Kidney epithelial cell (primary cell): ENCODE data around the gene DDX19B. TPM values are rescaled to one million over a fixed set of nuclear protein-coding genes. Genes with fewer than 3 reads are reported as not detected.
A peak's percentile ranks its signal among the peaks of the same experiment; 100 is the strongest.
"Not testable (repeated sequence)": the region's sequence is repeated elsewhere in the genome, so short reads cannot be mapped to it uniquely, and the experiment has no call there.

ENCODE experiments used
- DNase-seq: peaks from one replicate; pipeline ENCODE4 v3.0.0-alpha.2; 2010; ENCODE audit warnings: low read depth
- H3K27me3 ChIP-seq: 2 replicates; pipeline ENCODE4 v1.6.0; 2011; ENCODE audit warnings: low read length; ENCODE audit not compliant: control insufficient read depth, insufficient read depth
- H3K36me3 ChIP-seq: 2 replicates; pipeline ENCODE4 v1.5.1; 2011; ENCODE audit warnings: low read length; ENCODE audit not compliant: control insufficient read depth, insufficient read depth
- H3K4me3 ChIP-seq: 2 replicates; pipeline ENCODE4 v1.5.1; 2011; ENCODE audit warnings: low read depth, mild to moderate bottlenecking, control low read depth, low read length
- total RNA-seq: library from RNA; depleted of rRNA; stranded (reverse); fragments of >200 nt; gene quantifications from 2 replicates; pipeline ENCODE4 v1.2.3, GENCODE V29; 2015
- TF ChIP-seq, protein P1 (sequence below): IDR thresholded peaks from 2 replicates; pipeline ENCODE4 v1.5.1; 2011; ENCODE audit warnings: mild to moderate bottlenecking, moderate library complexity, low read length, control low read depth, inconsistent platforms; ENCODE audit not compliant: insufficient read depth, poor library complexity, severe bottlenecking

The DDX19B gene
- total RNA-seq, 1 donor from 2014 or later = 49.0 TPM

DNA sequence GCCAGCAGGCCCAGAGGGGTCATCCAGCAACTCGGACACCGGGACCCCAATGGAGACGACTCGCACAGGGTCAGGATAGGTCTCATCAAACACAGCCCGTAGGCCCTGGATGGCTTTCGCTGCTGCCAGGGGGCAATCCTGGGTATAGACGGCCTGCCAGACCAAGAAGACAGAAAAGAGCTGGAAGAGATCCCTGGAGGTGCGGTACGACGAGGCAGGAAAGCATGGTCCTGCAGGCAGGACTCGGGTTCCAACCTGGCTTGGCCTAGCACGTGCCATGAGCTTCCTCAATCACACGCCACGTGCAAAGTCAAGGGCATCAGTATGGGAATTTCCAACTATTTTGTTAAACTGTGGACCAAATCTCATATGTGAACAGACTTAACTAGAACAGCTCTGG is 40.9 kb upstream of the DDX19B start:
- Histone ChIP-seq H3K27me3 (no peaks in the 10 kb centered on the region), H3K36me3 (peaks cover 11% of the 10 kb centered on the region), H3K4me3 (no peak overlapping the region)
- no peak for DNase-seq
- TF ChIP-seq, protein P1, sequence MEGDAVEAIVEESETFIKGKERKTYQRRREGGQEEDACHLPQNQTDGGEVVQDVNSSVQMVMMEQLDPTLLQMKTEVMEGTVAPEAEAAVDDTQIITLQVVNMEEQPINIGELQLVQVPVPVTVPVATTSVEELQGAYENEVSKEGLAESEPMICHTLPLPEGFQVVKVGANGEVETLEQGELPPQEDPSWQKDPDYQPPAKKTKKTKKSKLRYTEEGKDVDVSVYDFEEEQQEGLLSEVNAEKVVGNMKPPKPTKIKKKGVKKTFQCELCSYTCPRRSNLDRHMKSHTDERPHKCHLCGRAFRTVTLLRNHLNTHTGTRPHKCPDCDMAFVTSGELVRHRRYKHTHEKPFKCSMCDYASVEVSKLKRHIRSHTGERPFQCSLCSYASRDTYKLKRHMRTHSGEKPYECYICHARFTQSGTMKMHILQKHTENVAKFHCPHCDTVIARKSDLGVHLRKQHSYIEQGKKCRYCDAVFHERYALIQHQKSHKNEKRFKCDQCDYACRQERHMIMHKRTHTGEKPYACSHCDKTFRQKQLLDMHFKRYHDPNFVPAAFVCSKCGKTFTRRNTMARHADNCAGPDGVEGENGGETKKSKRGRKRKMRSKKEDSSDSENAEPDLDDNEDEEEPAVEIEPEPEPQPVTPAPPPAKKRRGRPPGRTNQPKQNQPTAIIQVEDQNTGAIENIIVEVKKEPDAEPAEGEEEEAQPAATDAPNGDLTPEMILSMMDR = no peak

DNA sequence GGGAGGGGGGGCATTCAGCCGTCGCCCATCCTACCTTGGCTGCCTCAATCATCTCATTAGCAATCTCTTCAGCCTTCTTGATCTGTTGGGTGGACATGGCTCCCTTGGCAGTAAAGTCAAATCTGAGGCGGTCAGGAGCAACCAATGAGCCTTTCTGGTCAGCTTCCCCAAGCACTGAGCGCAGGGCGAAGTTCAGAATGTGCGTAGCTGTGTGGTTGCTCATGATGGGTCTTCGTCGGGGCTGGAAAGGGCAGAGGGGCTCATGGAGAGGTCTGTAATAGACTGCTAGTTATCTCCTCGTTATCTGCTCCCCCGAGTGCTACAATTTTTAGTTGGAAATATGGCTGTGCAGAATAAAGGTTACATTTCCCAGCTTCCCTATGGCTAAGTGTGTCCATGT is 40.0 kb upstream of the DDX19B start:
- Histone ChIP-seq H3K27me3 (no peaks in the 10 kb centered on the region), H3K36me3 (peaks cover 10% of the 10 kb centered on the region), H3K4me3 (no peak overlapping the region)
- TF ChIP-seq, protein P1 = no peak
- DNase-seq = no peak

DNA sequence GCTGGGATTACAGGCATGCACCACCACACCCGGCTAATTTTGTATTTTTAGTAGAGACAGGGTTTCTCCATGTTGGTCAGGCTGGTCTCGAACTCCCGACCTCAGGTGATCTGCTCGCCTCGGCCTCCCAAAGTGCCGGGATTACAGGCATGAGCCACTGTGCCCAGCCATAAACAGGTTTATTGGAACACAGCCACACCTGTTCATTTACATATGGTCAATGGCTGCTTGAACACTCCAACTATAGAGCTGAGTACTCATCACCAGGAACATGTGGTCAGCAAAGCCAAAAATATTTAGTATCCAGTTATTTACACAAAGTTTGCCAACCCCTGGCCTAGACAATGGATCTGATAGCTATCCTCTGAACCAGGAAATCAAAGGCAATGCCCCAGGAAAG is 39.1 kb upstream of the DDX19B start:
- H3K36me3 ChIP-seq, H3K4me3 ChIP-seq, H3K27me3 ChIP-seq, DNase-seq: not testable (repeated sequence)

DNA sequence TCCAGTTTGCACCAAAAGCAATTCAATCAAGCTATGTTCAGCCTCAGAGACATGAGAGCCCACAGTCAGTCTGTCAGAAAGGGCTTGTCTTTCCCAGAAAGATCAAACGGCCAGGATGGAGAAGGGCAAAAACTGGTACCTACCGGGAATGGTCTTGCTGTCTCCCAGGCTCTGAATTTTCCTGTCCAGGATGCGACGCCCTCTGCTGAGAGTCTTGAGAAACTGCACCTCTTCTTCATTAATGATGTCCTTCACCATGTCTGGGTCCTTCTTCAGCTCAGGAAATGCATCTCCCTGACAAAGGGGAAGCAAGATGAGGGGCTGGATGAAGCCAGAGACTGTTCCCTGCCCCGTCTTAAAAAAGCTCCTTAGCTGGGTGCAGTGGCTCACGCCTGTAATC is 31.5 kb upstream of the DDX19B start:
- DNase-seq = no peak
- H3K36me3 ChIP-seq = peaks cover 8% of the 10 kb centered on the region
- no peak overlapping the region for H3K4me3 ChIP-seq
- no peaks in the 10 kb centered on the region for H3K27me3 ChIP-seq
- TF ChIP-seq, protein P1 = peak; percentile 60

DNA sequence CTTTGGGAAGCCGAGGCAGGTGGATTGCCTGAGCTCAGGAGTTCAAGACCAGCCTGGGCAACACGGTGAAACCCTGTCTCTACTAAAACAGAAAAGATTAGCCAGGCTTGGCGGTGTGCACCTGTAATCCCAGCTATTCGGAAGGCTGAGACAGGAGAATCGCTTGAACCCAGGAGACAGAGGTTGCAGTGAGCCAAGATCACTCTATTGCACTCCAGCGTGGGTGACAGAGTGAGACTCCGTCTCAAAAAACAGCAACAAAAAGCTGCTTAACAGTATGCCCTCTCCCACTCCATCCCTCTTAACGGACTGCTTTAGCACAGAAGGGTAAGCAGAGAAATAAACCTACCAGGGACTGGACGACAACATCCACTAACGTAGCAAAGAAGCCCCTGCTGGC is 31.1 kb upstream of the DDX19B start:
- not testable (repeated sequence) for H3K36me3 ChIP-seq, DNase-seq, H3K27me3 ChIP-seq, H3K4me3 ChIP-seq

DNA sequence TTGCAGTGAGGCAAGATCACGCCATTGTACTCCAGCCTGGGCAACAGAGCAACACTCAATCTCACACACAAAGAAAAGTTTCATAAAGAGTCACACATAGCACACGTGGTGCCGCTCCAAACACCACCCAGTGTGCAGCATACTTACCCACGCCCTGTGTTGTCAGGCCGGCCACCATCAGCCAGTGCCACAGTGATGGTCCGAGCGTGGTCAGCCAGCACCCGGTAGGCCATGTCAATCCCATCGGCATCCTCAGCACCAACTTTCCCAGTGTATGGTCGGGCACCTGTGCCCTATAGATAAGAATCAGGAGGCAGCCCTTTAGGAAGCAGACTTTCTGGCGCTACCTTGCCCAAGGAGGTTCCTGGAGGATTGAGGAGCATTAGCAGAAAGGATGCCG is 29.5 kb upstream of the DDX19B start:
- Histone ChIP-seq H3K36me3 (peaks cover 8% of the 10 kb centered on the region), H3K4me3 (no peak overlapping the region), H3K27me3 (no peaks in the 10 kb centered on the region)
- DNase-seq = no peak
- TF ChIP-seq, protein P1 = no peak

DNA sequence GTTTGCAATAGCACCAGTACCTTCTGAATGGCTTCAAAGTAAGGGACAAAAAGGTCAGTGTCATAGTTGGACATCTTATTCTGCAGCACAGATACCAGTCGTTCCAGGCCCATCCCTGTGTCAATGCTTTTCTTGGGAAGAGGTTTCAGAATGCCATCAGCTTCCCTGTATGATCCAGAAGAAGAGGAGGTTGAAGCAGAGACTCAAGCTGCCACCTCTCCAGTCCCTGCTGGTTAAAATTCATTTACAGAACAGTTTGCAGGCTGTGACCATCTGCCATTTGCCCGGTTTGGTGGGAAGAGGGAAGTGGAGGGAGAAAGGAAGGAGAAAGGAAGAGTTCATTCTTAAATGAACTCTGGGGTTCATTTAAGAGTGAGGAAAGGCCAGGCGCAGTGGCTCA is 28.8 kb upstream of the DDX19B start:
- H3K27me3 ChIP-seq = no peaks in the 10 kb centered on the region
- no peak for DNase-seq
- TF ChIP-seq, protein P1 = no peak
- H3K4me3 ChIP-seq = no peak overlapping the region
- peaks cover 6% of the 10 kb centered on the region for H3K36me3 ChIP-seq
